ENCODE data around the gene RFTN1.

DNA sequence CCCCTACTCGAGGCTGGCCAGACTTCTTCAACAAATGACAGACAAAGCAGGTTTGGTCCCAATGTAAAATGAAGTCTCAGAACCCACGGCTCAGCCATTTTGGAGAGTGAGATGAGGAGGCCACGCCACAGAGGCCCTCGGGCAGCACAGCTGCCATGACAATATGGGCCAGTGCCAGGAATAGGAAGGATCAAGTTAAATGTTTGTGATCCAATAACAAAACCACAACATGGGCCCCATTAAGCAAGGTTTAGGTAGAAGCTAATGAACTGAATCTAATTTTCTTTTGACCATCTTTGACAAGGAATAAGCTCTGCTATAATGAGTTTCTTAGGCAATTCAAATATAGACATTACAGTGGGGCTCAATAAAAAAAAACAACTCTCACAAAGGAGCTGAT lies 52.6 kb downstream of the RFTN1 start:
- no peak for TF ChIP-seq EZH2phosphoT487 (IDR thresholded peaks at IDR 0.05; ENCODE audit: unreplicated experiment)
- TF ChIP-seq, protein P1, sequence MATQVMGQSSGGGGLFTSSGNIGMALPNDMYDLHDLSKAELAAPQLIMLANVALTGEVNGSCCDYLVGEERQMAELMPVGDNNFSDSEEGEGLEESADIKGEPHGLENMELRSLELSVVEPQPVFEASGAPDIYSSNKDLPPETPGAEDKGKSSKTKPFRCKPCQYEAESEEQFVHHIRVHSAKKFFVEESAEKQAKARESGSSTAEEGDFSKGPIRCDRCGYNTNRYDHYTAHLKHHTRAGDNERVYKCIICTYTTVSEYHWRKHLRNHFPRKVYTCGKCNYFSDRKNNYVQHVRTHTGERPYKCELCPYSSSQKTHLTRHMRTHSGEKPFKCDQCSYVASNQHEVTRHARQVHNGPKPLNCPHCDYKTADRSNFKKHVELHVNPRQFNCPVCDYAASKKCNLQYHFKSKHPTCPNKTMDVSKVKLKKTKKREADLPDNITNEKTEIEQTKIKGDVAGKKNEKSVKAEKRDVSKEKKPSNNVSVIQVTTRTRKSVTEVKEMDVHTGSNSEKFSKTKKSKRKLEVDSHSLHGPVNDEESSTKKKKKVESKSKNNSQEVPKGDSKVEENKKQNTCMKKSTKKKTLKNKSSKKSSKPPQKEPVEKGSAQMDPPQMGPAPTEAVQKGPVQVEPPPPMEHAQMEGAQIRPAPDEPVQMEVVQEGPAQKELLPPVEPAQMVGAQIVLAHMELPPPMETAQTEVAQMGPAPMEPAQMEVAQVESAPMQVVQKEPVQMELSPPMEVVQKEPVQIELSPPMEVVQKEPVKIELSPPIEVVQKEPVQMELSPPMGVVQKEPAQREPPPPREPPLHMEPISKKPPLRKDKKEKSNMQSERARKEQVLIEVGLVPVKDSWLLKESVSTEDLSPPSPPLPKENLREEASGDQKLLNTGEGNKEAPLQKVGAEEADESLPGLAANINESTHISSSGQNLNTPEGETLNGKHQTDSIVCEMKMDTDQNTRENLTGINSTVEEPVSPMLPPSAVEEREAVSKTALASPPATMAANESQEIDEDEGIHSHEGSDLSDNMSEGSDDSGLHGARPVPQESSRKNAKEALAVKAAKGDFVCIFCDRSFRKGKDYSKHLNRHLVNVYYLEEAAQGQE (IDR thresholded peaks at IDR 0.05; ENCODE audit: unreplicated experiment): no peak

All from GM23338 (cell line).